ENCODE results near the gene SOX1.
A peak's percentile ranks its signal among the peaks of the same experiment; 100 is the strongest.

The SOX1 gene

DNA sequence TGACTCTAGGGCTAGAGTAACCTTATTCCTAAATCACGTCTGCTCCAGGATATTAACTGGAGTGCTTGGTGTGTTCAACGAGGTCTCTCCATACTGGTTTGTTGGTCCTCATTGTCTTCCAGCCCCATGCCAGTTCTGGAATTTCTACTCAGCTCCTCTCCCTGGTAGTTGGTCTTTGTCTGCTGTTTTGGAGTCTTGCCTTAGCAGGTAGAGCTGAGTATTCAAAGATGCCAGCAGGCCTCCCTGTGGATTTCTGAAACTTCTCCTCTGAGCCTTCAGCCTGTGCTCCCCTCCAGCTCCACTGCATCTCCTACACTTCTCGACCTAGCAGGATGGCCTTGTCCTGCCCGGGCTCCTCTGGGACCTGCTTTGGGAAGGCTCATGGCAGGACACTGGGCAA, 25.5 kb downstream of the SOX1 start:
- no peak for DNase-seq (ENCODE audit: extremely low spot score)
- TF ChIP-seq TARDBP (IDR thresholded peaks at IDR 0.05) (no peak), SUZ12 (IDR thresholded peaks at IDR 0.05) (no peak), BHLHE40 (IDR thresholded peaks at IDR 0.05; ENCODE audit: borderline replicate concordance) (no peak), HDGF (IDR thresholded peaks at IDR 0.05; ENCODE audit: borderline replicate concordance) (no peak), ZNF384 (IDR thresholded peaks at IDR 0.05) (no peak)
- ChIA-PET CTCF (no interaction called here), POLR2A (no interaction called here)

DNA sequence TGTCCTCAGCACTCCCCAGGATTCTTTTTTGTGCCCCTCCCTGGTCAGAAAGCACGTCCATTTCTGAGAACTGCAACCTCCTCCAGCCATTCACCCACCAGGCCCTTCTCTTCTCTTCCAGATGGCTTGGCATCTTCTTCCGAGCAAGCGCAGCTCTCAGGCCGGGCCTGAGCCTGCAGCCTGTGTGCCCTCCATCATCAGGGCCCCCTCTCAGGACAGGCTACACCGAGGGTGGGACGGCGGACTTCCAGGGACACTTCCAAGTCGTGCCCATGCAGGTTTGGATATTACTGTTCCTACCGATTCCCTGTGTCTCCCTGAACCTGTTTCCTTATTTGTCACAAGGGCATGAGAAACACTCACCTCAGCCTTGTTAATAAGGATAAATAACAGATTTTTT, 28.4 kb downstream of the SOX1 start:
- TF ChIP-seq FOXA1 (IDR thresholded peaks at IDR 0.05) (no peak), SUZ12 (IDR thresholded peaks at IDR 0.05) (no peak), HDGF (IDR thresholded peaks at IDR 0.05; ENCODE audit: borderline replicate concordance) (no peak), TARDBP (IDR thresholded peaks at IDR 0.05) (no peak), ELF4 (IDR thresholded peaks at IDR 0.05) (no peak), BHLHE40 (IDR thresholded peaks at IDR 0.05; ENCODE audit: borderline replicate concordance) (no peak), FOXM1 (IDR thresholded peaks at IDR 0.05; ENCODE audit: borderline replicate concordance) (no peak), SP1 (IDR thresholded peaks at IDR 0.05) (no peak), CTBP1 (IDR thresholded peaks at IDR 0.05; ENCODE audit: borderline replicate concordance) (no peak), ZNF384 (IDR thresholded peaks at IDR 0.05) (no peak), FOXK2 (IDR thresholded peaks at IDR 0.05) (no peak), LEF1 (IDR thresholded peaks at IDR 0.05; ENCODE audit: borderline replicate concordance) (no peak), ARNT (IDR thresholded peaks at IDR 0.05) (no peak), L3MBTL2 (conservative IDR thresholded peaks at IDR 0.05) (no peak), NFRKB (IDR thresholded peaks at IDR 0.05) (no peak)
- TF ChIP-seq, protein P1, sequence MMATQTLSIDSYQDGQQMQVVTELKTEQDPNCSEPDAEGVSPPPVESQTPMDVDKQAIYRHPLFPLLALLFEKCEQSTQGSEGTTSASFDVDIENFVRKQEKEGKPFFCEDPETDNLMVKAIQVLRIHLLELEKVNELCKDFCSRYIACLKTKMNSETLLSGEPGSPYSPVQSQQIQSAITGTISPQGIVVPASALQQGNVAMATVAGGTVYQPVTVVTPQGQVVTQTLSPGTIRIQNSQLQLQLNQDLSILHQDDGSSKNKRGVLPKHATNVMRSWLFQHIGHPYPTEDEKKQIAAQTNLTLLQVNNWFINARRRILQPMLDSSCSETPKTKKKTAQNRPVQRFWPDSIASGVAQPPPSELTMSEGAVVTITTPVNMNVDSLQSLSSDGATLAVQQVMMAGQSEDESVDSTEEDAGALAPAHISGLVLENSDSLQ (IDR thresholded peaks at IDR 0.05) = no peak
- ChIA-PET CTCF (no interaction called here), POLR2A (interaction anchor here (2.4 kb wide), 1 partner anchor 23 kb away, joined by 9 read pairs; no protein-coding TSS in a partner anchor)
- no peak for DNase-seq (ENCODE audit: extremely low spot score)

GRCh38 chr13:112096959-112097358, 30.0 kb downstream of the SOX1 start:
- POLR2A ChIA-PET = interaction anchor here (2.4 kb wide), 1 partner anchor 24 kb away, joined by 9 read pairs; no protein-coding TSS in a partner anchor
- no peak for DNase-seq (ENCODE audit: extremely low spot score)
- TF ChIP-seq L3MBTL2 (conservative IDR thresholded peaks at IDR 0.05) (no peak), TARDBP (IDR thresholded peaks at IDR 0.05) (no peak), SUZ12 (IDR thresholded peaks at IDR 0.05) (no peak), ELF4 (IDR thresholded peaks at IDR 0.05) (no peak), FOXM1 (IDR thresholded peaks at IDR 0.05; ENCODE audit: borderline replicate concordance) (no peak), BHLHE40 (IDR thresholded peaks at IDR 0.05; ENCODE audit: borderline replicate concordance) (no peak), ZNF384 (IDR thresholded peaks at IDR 0.05) (no peak)
- CTCF ChIA-PET = interaction anchor here (0.6 kb wide), 1 partner anchor 38 kb away, joined by 3 read pairs; no protein-coding TSS in a partner anchor

DNA sequence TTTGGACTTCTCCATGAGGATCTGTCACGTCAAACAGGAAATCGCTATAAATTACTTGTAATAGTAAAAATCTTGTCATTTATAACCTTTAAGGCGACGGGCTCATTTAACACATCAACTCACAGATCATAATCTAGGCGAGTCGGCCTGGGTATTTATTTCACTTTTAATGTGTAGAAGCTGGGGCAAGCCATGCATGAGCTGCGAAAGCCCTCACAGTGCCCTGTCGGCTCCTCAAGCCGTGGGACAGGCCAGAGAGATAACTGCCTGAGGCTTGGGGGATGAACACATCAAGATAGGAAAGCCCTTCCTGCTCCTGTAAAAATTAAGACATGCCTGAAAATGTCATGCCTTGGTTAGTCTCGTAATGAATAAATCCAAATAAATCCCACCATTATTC, 30.8 kb downstream of the SOX1 start:
- ChIA-PET CTCF (interaction anchor here (0.6 kb wide), 1 partner anchor 39 kb away, joined by 3 read pairs; no protein-coding TSS in a partner anchor), POLR2A (interaction anchor here (0.6 kb wide), 1 partner anchor 18 kb away, joined by 3 read pairs; no protein-coding TSS in a partner anchor)
- DNase-seq (ENCODE audit: extremely low spot score) = peak; percentile 9
- TF ChIP-seq BHLHE40 (IDR thresholded peaks at IDR 0.05; ENCODE audit: borderline replicate concordance) (no peak), ELF4 (IDR thresholded peaks at IDR 0.05) (no peak), SP1 (IDR thresholded peaks at IDR 0.05) (no peak), NFRKB (IDR thresholded peaks at IDR 0.05) (no peak), FOXK2 (IDR thresholded peaks at IDR 0.05) (no peak), FOXA1 (IDR thresholded peaks at IDR 0.05) (no peak), TARDBP (IDR thresholded peaks at IDR 0.05) (no peak)
- TF ChIP-seq, protein P1 (IDR thresholded peaks at IDR 0.05) = peak; percentile 72

- POLR2A ChIA-PET = no interaction called here
- no peak for TF ChIP-seq CTBP1 (IDR thresholded peaks at IDR 0.05; ENCODE audit: borderline replicate concordance)
- TF ChIP-seq, protein P1 (IDR thresholded peaks at IDR 0.05) = no peak
- TF ChIP-seq LEF1 (IDR thresholded peaks at IDR 0.05; ENCODE audit: borderline replicate concordance) = no peak
- no peak for TF ChIP-seq L3MBTL2 (conservative IDR thresholded peaks at IDR 0.05)
- no peak for TF ChIP-seq ARNT (IDR thresholded peaks at IDR 0.05)
- no peak for TF ChIP-seq SUZ12 (IDR thresholded peaks at IDR 0.05)
- TF ChIP-seq ZNF384 (IDR thresholded peaks at IDR 0.05) = no peak
- no peak for TF ChIP-seq HDGF (IDR thresholded peaks at IDR 0.05; ENCODE audit: borderline replicate concordance)
- TF ChIP-seq FOXK2 (IDR thresholded peaks at IDR 0.05) = no peak
- no peak for TF ChIP-seq NFRKB (IDR thresholded peaks at IDR 0.05)
- no peak for TF ChIP-seq TARDBP (IDR thresholded peaks at IDR 0.05)
- TF ChIP-seq FOXM1 (IDR thresholded peaks at IDR 0.05; ENCODE audit: borderline replicate concordance) = no peak
- no peak for TF ChIP-seq FOXA1 (IDR thresholded peaks at IDR 0.05)
- no peak for TF ChIP-seq BHLHE40 (IDR thresholded peaks at IDR 0.05; ENCODE audit: borderline replicate concordance)
- TF ChIP-seq ELF4 (IDR thresholded peaks at IDR 0.05) = no peak
- TF ChIP-seq SP1 (IDR thresholded peaks at IDR 0.05) = no peak
- CTCF ChIA-PET = no interaction called here
- DNase-seq (ENCODE audit: extremely low spot score) = no peak
Measured at GRCh38 chr13:112098699-112099098, 31.8 kb downstream of the SOX1 start.

GRCh38 chr13:112101360-112101930, 34.5 kb downstream of the SOX1 start:
- POLR2A ChIA-PET = no interaction called here
- no peak for DNase-seq (ENCODE audit: extremely low spot score)
- TF ChIP-seq SP1 (IDR thresholded peaks at IDR 0.05) (no peak), FOXA1 (IDR thresholded peaks at IDR 0.05) (no peak), SUZ12 (IDR thresholded peaks at IDR 0.05) (no peak), TARDBP (IDR thresholded peaks at IDR 0.05) (no peak), BHLHE40 (IDR thresholded peaks at IDR 0.05; ENCODE audit: borderline replicate concordance) (no peak)
- TF ChIP-seq, protein P1 (IDR thresholded peaks at IDR 0.05) = peak; percentile 21; the same call in 1 of the 2 replicates
- CTCF ChIA-PET = no interaction called here

All from HEK293T (cell line).